ENCODE results near the gene HOXB7.

Gene HOXB7

GRCh38 chr17:48579471-48579759 is 31.4 kb downstream of the HOXB7 start:
- no peak for DNase-seq (ENCODE audit: low spot score)

GRCh38 chr17:48578616-48579470 is 32.0 kb downstream of the HOXB7 start:
- DNase-seq (ENCODE audit: low spot score): peak; percentile 36

GRCh38 chr17:48577946-48578615 is 32.7 kb downstream of the HOXB7 start, which contains the start of gene HOXB4:
Gene HOXB4 (minus strand): TSS chr17:48578350. CDS start chr17:48578319, 31 bp downstream.
- peak; percentile 73 for DNase-seq (ENCODE audit: low spot score)

- peak; percentile 72 for DNase-seq (ENCODE audit: low spot score)
Observed at GRCh38 chr17:48577330-48577945, 33.4 kb downstream of the HOXB7 start.

GRCh38 chr17:48576479-48577309 is 34.1 kb downstream of the HOXB7 start:
- DNase-seq (ENCODE audit: low spot score): peak; percentile 76

DNA sequence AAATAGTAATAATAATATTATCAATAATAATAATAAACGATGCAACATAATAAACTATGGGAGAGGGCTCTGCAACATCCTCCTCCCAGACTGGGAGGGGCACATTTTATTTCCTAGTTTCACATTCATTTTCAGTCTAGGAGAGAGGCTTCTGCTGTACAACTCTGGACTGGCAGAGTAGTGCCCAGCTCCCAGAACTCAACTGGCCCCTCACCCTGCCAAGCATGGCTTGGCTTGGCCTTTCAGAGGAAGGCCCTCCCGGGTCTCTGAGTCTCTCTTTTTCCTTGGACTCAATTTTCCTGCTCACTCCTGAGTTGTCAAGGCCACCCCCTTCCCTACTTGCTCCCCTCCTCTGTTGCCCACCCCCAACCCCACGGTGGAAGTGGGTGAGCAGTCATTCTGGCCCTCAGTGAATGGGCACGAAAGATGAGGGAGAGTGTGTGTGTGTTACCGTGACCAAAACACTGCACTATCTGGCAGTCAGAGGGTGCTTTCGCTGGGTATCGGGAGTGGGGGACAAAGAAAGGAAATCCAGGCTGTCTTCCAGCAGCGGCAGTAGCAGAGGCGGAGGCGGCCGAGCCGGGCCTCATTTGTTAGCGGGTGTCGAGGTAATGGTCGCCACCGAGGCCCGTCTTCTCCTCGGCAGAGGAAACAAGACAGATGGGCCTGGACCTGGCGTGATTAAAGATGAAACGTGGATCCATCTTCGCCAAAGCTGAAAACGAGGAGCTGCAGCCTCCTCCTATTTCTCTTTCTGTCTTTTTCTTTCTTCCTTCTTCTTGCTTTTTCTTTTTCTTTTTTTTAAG is 34.9 kb downstream of the HOXB7 start:
- no peak for DNase-seq (ENCODE audit: low spot score)

DNA sequence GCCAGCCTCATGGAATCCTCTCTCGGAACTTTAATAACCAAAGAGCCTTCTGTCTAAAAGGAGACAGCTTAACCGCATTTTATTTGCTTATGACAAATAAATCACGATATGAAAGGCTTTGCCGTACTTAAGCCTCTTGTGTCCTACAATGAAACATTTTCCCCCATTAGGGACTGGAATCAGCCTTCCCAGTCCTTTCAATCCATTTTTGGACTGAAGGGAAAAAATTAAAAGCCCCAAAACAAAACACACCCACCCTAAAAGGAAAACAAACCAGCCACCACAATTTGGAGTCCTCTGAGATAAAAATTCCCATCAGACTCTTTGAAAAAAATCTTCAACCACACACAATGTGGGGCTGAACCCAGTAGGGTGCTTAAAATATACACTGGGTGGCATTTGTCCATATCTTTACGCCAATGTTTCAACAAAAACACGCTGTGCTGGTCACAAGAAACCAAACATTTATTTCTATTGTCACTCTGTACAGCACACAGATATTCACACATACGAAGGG is 35.7 kb downstream of the HOXB7 start:
- peak; percentile 44 for DNase-seq (ENCODE audit: low spot score)

DNA sequence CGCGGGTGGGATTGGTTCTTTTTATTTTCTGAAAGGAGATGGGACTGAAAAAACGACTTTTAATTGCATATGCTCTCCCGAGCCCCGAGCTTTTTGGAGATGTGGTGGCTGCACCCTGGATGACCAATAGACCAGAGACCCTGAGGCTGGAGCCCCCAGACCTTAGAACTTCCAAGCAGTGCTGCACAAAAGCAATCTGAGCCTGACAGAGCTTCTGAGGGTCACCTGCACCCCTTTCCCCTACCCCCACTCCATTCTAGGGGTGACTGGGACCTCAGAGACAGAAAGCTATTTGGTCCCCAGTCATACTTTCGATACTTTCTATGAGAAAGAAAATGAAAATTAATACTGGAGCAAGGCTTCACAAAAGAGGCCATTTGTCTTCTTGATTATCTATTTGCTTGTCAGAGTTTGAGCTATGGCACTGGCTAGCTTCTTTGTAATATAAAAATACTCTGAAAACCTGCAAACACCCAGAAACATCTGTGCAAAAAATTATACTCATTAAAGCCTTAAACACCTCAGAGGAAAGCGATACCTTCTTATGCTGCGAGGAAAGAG is 36.2 kb downstream of the HOXB7 start:
- DNase-seq (ENCODE audit: low spot score): no peak

DNA sequence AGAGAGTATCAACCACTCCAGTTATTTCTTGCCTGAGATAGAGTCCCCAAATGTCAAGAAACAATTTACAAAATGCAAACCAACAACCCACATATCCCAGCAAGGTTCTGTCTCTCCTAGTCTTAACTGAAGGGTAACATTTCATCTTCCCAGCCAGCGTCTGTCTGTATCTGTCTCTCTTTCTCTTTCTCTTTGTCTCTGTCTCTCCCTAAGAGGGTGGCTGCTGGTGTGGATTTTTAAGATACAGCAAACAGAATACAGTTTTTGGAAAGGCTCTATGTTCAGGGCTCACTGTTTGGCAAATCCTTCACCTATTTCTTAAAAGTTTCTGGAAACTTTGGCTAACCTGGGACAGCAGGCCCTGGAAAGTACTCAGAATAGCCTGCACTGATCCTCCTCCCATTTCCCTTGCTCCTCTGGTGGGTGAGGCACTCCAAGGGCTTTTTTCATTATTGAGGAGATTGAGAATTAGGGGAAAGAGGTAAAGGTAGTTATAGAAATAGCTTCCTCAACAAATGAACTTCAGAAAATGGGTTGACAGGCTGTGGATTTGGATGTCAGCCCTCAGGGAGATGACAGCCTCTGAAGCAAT is 38.9 kb downstream of the HOXB7 start:
- no peak for DNase-seq (ENCODE audit: low spot score)

- DNase-seq (ENCODE audit: low spot score): no peak
Observed at GRCh38 chr17:48571024-48571818, 39.6 kb downstream of the HOXB7 start.

- no peak for DNase-seq (ENCODE audit: low spot score)
Observed at GRCh38 chr17:48570325-48571023, 40.3 kb downstream of the HOXB7 start.

DNA sequence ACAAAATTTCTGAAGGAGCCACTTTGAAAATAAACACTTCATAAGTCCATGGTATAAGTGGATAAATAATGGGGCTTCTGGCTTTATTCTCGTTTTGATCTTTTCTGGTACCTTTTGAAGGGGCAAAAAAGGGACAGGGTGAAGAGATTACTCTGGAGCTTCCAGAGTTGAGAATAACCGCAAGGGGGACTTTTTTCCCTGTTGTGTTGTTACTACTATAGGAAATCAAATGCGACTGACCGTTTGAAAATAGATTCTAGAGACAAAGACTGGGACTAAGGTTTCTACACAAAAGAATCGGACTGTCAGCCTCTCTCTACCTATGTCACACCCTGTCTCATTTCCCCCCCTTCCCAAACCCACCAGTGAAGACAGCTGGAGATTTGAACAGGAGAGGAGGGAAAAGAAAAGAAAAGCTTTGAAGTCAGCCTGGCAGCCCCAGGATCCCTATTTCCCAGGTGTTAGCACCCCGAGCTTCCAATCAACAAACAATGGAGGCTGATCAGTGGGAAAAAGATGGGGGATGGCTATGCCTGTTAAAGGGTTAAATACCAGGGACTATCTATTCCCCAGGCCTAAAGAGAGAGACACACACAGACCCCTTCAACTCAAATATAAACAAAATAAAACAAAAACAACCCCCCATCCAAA is 41.0 kb downstream of the HOXB7 start:
- no peak for DNase-seq (ENCODE audit: low spot score)

DNA sequence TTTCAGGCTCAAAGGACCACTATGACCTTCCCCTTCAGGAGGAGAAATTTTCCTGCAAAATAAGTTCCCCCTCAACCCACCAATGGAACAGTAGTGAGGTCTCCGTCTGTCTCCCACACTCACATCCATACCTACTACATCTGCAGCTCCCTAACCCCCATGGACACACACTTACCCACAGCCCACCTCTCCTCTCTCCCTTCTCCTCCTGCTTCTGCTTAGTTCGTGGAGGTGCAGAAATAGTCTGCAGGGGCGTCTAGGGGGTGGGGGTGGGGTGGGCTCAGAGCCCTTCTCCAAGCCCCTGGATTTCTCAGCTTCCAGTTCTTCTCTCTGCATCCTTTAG is 41.6 kb downstream of the HOXB7 start:
- no peak for DNase-seq (ENCODE audit: low spot score)

- DNase-seq (ENCODE audit: low spot score): no peak
Observed at GRCh38 chr17:48568499-48569239, 42.1 kb downstream of the HOXB7 start.

GRCh38 chr17:48567646-48568354 is 43.0 kb downstream of the HOXB7 start:
- DNase-seq (ENCODE audit: low spot score): no peak

DNA sequence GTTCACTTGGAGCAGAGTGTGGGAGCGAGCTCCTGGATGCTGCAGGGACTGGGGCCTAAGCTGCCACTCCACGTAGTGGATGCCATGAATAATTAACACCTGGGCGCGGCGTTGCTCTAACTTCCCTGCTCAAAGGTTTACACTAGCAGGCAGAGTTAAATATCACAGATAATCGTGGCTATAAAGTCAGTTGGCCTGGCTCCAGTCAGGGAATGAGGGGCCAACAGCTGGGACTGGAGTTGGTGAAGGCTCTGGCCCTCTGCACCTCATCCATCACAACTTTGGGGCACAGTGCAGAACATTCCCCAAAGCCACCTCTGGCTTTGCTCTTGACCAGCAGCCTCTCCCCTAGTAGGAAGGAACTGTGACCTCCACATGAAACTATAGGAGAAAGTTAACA is 43.6 kb downstream of the HOXB7 start:
- DNase-seq (ENCODE audit: low spot score): no peak

DNA sequence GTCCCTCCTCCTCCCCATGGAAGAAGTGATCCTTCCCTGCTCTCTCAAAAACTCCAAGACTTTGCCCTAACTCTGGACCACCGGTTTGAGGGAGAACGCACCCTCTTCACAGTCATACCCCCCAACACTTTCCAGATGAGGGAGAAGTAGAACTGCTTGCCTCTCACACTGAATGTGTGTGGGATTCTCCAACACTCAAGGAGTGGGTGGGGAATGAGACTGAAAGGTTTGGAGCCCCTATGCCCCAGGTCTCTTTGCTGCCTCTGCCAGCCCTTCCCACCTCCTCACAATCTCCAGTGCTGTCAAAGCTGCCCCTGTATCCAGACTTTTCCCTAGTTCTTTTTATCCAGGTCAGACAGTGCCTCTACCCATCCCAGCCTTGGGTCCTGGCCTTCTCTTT is 44.1 kb downstream of the HOXB7 start:
- DNase-seq (ENCODE audit: low spot score): no peak
